Glutamatergic neuron (in vitro differentiated cells): ENCODE measurements around the gene CHID1. TPM values are rescaled to one million over a fixed set of nuclear protein-coding genes. Genes with fewer than 3 reads are reported as not detected.

Experiments used
- DNase-seq: peaks from one replicate; pipeline ENCODE4 v3.0.0; 2022
- H3K27ac Mint-ChIP-seq: one replicate; pipeline ENCODE4 v1.8.0; 2020; ENCODE audit warnings: mild to moderate bottlenecking, mixed read lengths, inconsistent platforms; ENCODE audit not compliant: unreplicated experiment
- H3K27me3 Mint-ChIP-seq: one replicate; pipeline ENCODE4 v1.8.0; 2020; ENCODE audit warnings: mild to moderate bottlenecking, moderate library complexity, mixed read lengths, inconsistent platforms; ENCODE audit not compliant: unreplicated experiment
- H3K36me3 Mint-ChIP-seq: one replicate; pipeline ENCODE4 v1.8.0; 2020; ENCODE audit warnings: mild to moderate bottlenecking, mixed read lengths, inconsistent platforms; ENCODE audit not compliant: unreplicated experiment
- H3K4me1 Mint-ChIP-seq: one replicate; pipeline ENCODE4 v1.8.0; 2020; ENCODE audit warnings: mild to moderate bottlenecking, low read depth, mixed read lengths, inconsistent platforms; ENCODE audit not compliant: unreplicated experiment
- H3K4me3 Mint-ChIP-seq: one replicate; pipeline ENCODE4 v1.8.0; 2020; ENCODE audit warnings: mild to moderate bottlenecking, mixed read lengths, inconsistent platforms; ENCODE audit not compliant: unreplicated experiment
- H3K9me3 Mint-ChIP-seq: one replicate; pipeline ENCODE4 v1.8.0; 2020; ENCODE audit warnings: mild to moderate bottlenecking, moderate library complexity, mixed read lengths, inconsistent platforms; ENCODE audit not compliant: unreplicated experiment
- CTCF ChIP-seq: fragments of 200-600 bp; sonication (generic); IDR thresholded peaks from one replicate; pipeline ENCODE4 v1.5.0; 2021; ENCODE audit not compliant: partially characterized antibody, unreplicated experiment
- total RNA-seq: library from RNA; stranded (reverse); fragmentation: NEBNext Ultra II Directional; extraction: Animal tissue kit (Norgen Biotek cat#: 25700); gene quantifications from one replicate; pipeline ENCODE4 v1.2.1, GENCODE V29; 2021; ENCODE audit not compliant: unreplicated experiment

Gene CHID1
- total RNA-seq, 1 donor from 2014 or later, result 56.1 TPM

GRCh38 chr11:933142-933851, 22.7 kb upstream of the CHID1 start:
- no peaks in the 10 kb centered on the region for H3K27me3 Mint-ChIP-seq
- H3K4me1 Mint-ChIP-seq, result peaks cover 27% of the 10 kb centered on the region
- no peak for DNase-seq
- peak overlapping the region; percentile 46 for H3K4me3 Mint-ChIP-seq
- H3K36me3 Mint-ChIP-seq, result peaks cover 4% of the 10 kb centered on the region
- H3K9me3 Mint-ChIP-seq, result peaks cover 3% of the 10 kb centered on the region
- no peak overlapping the region for H3K27ac Mint-ChIP-seq
- no peak for TF ChIP-seq CTCF

GRCh38 chr11:932435-932834, 21.8 kb upstream of the CHID1 start:
- H3K9me3 Mint-ChIP-seq, result no peaks in the 10 kb centered on the region
- H3K4me1 Mint-ChIP-seq, result peaks cover 25% of the 10 kb centered on the region
- H3K4me3 Mint-ChIP-seq, result peak overlapping the region; percentile 30
- H3K27ac Mint-ChIP-seq, result no peak overlapping the region
- TF ChIP-seq CTCF, result no peak
- peaks cover 4% of the 10 kb centered on the region for H3K36me3 Mint-ChIP-seq
- DNase-seq, result no peak
- no peaks in the 10 kb centered on the region for H3K27me3 Mint-ChIP-seq

- Mint-ChIP-seq H3K4me1 (peaks cover 27% of the 10 kb centered on the region), H3K27ac (no peak overlapping the region), H3K27me3 (peaks cover 6% of the 10 kb centered on the region), H3K4me3 (peak overlapping the region; percentile 53), H3K36me3 (peaks cover 4% of the 10 kb centered on the region), H3K9me3 (peaks cover 5% of the 10 kb centered on the region)
- no peak for DNase-seq
- TF ChIP-seq CTCF, result no peak
Observed at GRCh38 chr11:931385-931784, 20.8 kb upstream of the CHID1 start.

GRCh38 chr11:929405-929804, 18.8 kb upstream of the CHID1 start:
- H3K36me3 Mint-ChIP-seq, result peaks cover 4% of the 10 kb centered on the region
- no peak for DNase-seq
- TF ChIP-seq CTCF, result no peak
- peaks cover 6% of the 10 kb centered on the region for H3K9me3 Mint-ChIP-seq
- peaks cover 8% of the 10 kb centered on the region for H3K27me3 Mint-ChIP-seq
- no peak overlapping the region for H3K27ac Mint-ChIP-seq
- H3K4me3 Mint-ChIP-seq, result no peak overlapping the region
- H3K4me1 Mint-ChIP-seq, result peaks cover 27% of the 10 kb centered on the region

GRCh38 chr11:928786-929185, 18.2 kb upstream of the CHID1 start:
- peak overlapping the region; percentile 96 for H3K4me3 Mint-ChIP-seq
- peaks cover 9% of the 10 kb centered on the region for H3K27me3 Mint-ChIP-seq
- peaks cover 27% of the 10 kb centered on the region for H3K4me1 Mint-ChIP-seq
- DNase-seq, result no peak
- peaks cover 4% of the 10 kb centered on the region for H3K36me3 Mint-ChIP-seq
- peaks cover 7% of the 10 kb centered on the region for H3K9me3 Mint-ChIP-seq
- peak overlapping the region; percentile 43 for H3K27ac Mint-ChIP-seq
- no peak for TF ChIP-seq CTCF
